ENCODE data around the gene ZDHHC4. TPM values are rescaled to one million over a fixed set of nuclear protein-coding genes. Genes with fewer than 3 reads are reported as not detected.

ZDHHC4 gene
- total and polyA plus RNA-seq, 2 donors (not counting 3 experiments of a cell fraction or from before 2014, with no cell fraction given): 29.9 to 122 TPM

DNA sequence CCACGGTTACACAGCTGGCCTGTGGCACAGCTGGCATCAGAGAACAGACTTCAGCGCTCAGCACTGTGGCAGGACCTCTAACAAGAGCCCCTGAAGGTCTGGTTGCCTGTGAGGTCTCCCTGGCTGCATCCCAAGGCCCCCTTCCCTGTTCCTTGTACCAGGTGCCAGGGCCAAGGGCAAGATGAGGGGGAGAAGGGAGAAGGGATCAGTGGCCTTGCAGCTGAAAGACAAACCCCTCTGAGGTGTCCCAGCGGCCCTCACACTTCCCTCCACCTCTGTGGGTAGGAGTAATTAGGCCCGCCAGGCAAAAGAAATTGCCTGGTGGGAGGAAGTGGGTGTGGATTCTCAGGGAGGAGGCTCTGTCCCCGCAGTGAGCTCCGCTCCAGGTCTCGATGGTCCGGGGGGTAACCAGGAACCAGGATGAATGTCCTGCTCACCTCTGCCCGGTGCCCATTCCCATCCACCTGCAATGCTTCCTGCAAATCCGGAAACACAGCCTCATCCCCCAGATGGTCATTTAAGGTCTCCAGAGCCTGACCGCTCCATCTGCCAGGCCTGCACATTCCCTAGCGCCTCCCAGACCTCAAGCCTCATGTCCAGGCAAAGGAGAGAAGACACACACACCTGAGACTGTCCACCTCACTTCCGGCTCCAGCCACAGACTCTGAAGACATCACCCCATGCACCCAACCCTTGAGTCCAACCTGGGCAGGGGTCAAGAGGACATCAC, 48.7 kb upstream of the ZDHHC4 start:
- H3K36me3 ChIP-seq (ENCODE audit: control insufficient read depth in 2 of 2, extremely low read depth in 1 of 2, insufficient read depth in 2 of 2, low read length in 2 of 2): no peaks in the 10 kb centered on the region
- H3K9me1 ChIP-seq (replicated peaks; ENCODE audit: control insufficient read depth, extremely low read depth, insufficient read depth, low read length): no peaks in the 10 kb centered on the region
- H3K4me1 ChIP-seq (ENCODE audit: control insufficient read depth, extremely low read depth, insufficient read depth, low read length): peaks cover 6% of the 10 kb centered on the region
- H3K9ac ChIP-seq (replicated peaks; ENCODE audit: extremely low read depth, insufficient read depth, low read length): no peak overlapping the region
- ChIA-PET CTCF (interaction anchor here (0.7 to 1.0 kb wide), 2 partner anchors 196 to 329 kb away, joined by 4 read pairs; no protein-coding TSS in a partner anchor), POLR2A (no interaction called here)
- H3K4me3 ChIP-seq (replicated peaks in 1 of 3; ENCODE audit: insufficient read depth in 1 of 3, low read depth in 1 of 3, low read length in 3 of 3): no peak overlapping the region
- no peak overlapping the region for H3K4me2 ChIP-seq (ENCODE audit: insufficient read depth, low read length)
- H4K20me1 ChIP-seq (replicated peaks; ENCODE audit: control insufficient read depth, extremely low read depth, insufficient read depth, low read length): no peaks in the 10 kb centered on the region
- H3K27me3 ChIP-seq (ENCODE audit: control insufficient read depth in 2 of 2, insufficient read depth in 2 of 2, low read length in 2 of 2): peaks cover 14 to 22% of the 10 kb centered on the region in 2 experiments
- DNase-seq (ENCODE audit: low read depth, low spot score) (no peak), FAIRE-seq (no peak)
- no peaks in the 10 kb centered on the region for H3K79me2 ChIP-seq (ENCODE audit: control insufficient read depth, insufficient read depth, low read length)
- no peak for TF ChIP-seq JUN (IDR thresholded peaks at IDR 0.05; ENCODE audit: borderline replicate concordance, insufficient read depth, insufficient read length, low read depth)
- no peak for TF ChIP-seq EZH2 (IDR thresholded peaks at IDR 0.05; ENCODE audit: borderline replicate concordance, low read depth, low read length, severe bottlenecking)
- no peak for TF ChIP-seq FOS (IDR thresholded peaks at IDR 0.05; ENCODE audit: borderline replicate concordance, insufficient read depth, low read length)
- TF ChIP-seq, protein P1, sequence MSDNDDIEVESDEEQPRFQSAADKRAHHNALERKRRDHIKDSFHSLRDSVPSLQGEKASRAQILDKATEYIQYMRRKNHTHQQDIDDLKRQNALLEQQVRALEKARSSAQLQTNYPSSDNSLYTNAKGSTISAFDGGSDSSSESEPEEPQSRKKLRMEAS (IDR thresholded peaks at IDR 0.05; ENCODE audit: insufficient read depth, insufficient read length): no peak
- no peak for TF ChIP-seq GATA2 (IDR thresholded peaks at IDR 0.05; ENCODE audit: insufficient read depth, insufficient read length, low read depth, low read length)
- no peak for TF ChIP-seq POLR2AphosphoS5 (IDR thresholded peaks at IDR 0.05; ENCODE audit: insufficient read depth, low read depth, low read length)
- TF ChIP-seq POLR2A (IDR thresholded peaks at IDR 0.05; ENCODE audit: low read depth, low read length): no peak
- TF ChIP-seq, protein P2, sequence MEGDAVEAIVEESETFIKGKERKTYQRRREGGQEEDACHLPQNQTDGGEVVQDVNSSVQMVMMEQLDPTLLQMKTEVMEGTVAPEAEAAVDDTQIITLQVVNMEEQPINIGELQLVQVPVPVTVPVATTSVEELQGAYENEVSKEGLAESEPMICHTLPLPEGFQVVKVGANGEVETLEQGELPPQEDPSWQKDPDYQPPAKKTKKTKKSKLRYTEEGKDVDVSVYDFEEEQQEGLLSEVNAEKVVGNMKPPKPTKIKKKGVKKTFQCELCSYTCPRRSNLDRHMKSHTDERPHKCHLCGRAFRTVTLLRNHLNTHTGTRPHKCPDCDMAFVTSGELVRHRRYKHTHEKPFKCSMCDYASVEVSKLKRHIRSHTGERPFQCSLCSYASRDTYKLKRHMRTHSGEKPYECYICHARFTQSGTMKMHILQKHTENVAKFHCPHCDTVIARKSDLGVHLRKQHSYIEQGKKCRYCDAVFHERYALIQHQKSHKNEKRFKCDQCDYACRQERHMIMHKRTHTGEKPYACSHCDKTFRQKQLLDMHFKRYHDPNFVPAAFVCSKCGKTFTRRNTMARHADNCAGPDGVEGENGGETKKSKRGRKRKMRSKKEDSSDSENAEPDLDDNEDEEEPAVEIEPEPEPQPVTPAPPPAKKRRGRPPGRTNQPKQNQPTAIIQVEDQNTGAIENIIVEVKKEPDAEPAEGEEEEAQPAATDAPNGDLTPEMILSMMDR (IDR thresholded peaks at IDR 0.05; ENCODE audit: extremely low read depth in 1 of 2, insufficient read depth in 1 of 2, low read depth in 1 of 2, low read length in 2 of 2): no peak
- TF ChIP-seq MYC (IDR thresholded peaks at IDR 0.05; ENCODE audit: low read depth, low read length): no peak
- H3K27ac ChIP-seq (ENCODE audit: insufficient read depth, low read depth, low read length): no peak overlapping the region
- no TSS peak for BruUV-seq (replicated peaks)
- no peaks in the 10 kb centered on the region for H3K9me3 ChIP-seq (replicated peaks; ENCODE audit: control insufficient read depth, insufficient read depth, low read length)
- dilution Hi-C loops (cut with MboI; ENCODE audit: extremely low pct_ligation_motif_present, low sequenced_read_pairs) (no loop called here), intact Hi-C loops (cut with micrococcal nuclease) (no loop called here)
- no peak overlapping the region for H2AFZ ChIP-seq (ENCODE audit: low read depth, low read length)

All from endothelial cell of umbilical vein (primary cell).